M059J (cell line): ENCODE data around the gene SIX3. TPM values are rescaled to one million over a fixed set of nuclear protein-coding genes. Genes with fewer than 3 reads are reported as not detected.

ENCODE experiments used
- DNase-seq: peaks from one replicate; pipeline ENCODE4 v3.0.0-alpha.2; 2012; ENCODE audit warnings: low read depth
- total RNA-seq: library from RNA; depleted of rRNA; stranded (reverse); fragments of >200 nt; shearing (Covaris generic); gene quantifications from 2 replicates; pipeline ENCODE4 v1.2.3, GENCODE V29; 2014

SIX3 gene
- total RNA-seq, 1 experiment from 2014 or later, result not detected

DNA sequence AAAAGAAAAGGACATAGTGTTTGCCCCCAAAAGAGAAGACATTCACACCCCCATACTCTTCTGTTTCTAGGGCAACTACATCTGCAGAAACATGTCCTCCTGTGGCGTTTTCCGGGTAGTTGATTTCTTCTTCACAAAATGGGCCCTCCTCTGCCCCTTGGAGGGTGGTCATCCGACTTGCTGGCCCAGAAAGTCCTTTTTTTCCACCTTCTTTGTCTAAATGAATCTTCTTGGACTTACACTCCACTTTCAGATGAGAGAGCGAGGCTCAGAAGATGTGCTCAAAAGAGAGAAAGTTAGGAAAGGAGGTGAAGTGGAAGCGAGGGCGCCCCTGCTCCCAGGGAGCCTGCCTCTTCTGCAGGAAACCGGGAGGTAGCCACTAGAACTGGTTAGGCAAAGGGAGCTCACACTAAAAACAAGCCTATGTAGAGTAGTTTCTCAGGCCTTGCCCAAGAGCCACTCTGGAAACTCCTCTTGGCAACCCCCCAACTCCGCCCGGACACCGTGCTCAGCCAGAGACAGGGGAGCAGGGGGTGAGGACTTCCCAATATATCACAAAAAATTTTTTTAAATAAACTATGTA lies 10.2 kb upstream of the SIX3 start:
- no peak for DNase-seq

GRCh38 chr2:44932079-44932478 lies 9.4 kb upstream of the SIX3 start:
- DNase-seq, result no peak

DNA sequence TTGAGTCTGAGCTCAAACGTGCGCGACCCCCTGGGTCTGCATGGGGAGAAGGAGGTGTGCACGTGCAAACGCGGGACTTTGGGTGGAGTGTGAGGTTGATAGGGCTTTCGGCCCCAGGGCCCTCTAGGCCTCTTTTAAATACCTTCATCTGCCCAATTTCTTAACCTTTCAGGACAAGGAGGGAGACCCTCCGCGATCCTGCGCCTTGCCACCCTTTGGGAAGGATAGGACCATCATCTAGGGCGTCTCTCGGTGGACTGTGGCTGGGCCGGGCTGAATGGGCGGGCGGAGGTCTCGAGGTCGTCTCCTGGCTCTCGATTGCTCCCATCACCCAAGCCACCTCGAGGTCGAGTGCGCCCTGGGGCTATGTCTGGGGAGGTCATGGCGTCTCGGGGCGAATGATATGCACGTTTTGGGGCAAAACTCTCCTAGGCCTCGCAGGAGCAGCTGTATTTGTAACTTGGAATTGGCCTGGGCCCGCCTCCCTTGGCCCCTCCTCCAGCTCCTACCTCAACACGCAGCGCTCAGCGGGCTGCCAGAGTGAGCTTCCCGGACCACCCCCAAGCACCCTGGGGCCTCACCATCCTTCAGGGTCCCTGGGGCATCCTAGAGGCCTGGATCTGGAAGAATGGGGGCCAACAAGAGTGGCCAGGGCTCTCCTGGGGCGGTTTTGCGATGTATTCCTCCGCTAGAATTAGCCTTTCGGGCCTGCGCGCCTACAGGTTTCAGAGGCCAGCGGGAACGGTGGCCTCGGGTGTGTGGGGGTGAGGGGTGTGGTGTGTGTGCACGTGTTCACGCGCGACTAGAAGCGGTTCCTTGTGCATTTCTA lies 8.7 kb upstream of the SIX3 start:
- no peak for DNase-seq

DNA sequence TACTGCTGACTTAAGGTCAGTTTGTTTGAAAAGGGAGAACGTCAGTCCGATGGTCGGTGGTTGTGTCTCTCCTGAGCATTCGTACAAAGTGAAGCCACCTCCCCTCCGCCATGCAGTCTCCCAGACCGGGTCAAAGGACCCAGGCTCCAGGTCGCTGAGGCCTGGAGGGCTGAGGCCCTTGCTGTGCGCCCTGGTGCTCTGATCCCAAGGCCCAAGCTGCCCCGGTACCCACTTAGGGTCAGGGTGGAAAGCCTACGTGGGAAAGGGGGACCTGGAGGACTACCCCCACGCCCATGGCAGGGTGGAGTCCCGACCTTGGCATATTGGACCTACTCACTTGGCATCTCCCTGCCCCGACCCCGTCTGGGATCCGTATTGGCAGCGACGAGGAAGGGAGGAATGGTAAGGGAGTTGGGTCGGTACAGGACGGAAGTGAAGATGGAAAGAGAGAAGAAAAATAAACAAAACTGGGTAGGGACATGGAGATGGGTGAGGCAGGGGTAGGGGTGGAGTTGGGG lies 8.0 kb upstream of the SIX3 start:
- DNase-seq, result no peak

- DNase-seq, result no peak
Measured at GRCh38 chr2:44934038-44934982, 7.2 kb upstream of the SIX3 start.

DNA sequence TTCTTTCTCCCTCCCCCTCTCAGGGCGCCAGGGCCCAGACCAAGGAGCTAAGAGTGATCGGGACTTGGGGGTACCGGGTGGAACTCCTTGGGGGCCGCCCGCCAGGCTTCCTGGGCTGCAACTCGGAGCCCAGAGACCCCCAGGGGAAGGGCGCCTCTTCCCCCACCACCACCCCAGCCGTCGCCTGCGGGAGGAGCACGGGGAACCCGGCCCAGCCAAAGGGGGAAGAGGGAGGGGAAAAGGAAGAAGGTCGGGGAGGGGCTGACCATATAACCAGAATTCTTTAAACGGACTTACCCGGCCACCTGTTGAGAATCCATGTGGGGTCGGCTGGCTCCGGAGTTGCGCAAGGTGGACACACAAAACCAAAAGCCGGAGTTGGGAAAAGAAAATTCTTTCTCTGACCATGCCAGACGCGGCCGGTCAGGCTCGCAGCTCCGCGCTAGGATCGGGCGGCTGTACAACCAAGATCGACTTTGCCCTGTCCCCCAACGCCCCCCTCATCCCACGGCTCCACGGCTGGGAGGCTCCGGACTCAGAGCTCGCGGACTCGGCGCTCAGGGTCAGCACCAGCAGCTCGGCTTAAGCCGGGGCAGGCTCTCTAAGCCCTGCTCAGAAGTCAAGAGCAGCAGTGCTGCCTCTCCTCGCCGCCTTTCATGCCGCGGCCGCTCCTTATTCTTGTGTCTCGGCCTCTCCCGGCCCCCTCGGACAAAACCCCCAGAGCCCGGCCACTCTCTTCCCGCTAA lies 6.3 kb upstream of the SIX3 start:
- no peak for DNase-seq

GRCh38 chr2:44935729-44936098 lies 5.8 kb upstream of the SIX3 start:
- DNase-seq, result no peak

DNA sequence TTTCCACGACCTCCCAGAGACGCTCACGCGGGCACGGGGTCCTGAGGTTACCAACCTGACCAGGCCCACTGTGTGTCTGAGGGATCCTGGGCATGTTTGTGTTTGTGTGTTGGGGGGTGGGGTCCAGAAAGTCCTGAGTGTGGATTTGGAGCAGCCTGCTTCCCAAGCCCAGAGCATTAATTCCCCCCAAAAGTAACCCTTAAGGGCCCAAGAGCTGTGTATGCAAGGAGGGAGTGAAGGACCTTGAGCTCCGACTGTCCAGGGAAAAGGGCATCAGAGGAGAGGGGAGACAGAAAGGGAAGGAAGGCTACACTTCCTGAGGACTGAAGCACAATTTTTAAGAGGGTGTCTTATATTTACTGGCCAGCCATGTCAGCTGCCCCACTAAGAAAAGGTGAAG lies 5.2 kb upstream of the SIX3 start:
- no peak for DNase-seq

DNA sequence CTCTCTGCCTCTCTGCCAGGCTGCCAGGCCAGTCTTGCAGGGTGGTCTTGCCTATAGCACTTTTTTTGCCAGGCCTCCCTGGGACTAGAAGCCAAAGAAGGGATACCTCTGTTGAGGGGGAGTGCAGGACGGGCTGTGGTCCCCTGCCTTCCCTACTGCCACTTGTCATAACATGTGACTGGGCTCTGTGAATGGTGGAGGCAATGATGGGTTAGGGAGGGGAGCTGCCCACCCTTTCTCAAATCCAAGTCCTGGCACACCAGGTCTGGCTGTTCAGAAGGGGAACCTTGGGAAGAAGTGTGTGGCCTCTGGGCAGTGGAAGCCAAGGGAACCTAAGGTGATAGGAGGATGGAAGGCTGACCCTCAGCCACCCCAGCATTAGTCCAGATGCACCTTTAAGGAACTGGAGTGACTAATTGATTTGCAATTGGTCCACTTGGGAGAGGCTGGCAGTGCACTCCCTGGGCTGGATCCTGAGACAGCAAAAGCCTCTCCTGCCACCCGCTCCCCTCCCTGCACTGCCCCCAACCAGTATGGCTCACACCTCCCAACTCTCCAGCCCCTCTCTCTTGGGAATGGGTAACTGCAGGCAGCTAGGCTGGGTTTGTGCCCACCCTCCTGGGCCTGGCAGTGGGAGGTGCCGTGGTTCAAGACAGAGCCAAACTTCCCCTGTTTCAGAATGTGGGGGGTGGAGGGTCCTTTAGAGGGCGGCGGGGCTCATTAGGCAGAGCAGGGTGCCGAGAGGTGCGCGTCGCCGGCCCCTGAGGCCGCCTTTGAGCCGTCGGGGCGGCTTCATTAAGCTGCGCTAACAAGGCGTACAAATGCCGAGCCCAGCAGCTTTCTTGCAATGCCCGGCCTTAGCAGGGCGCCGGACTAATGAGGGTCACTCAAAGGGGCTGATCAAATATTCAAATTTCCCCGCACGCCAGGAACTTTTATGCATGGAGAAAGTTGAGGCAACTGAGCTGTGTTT lies 4.5 kb upstream of the SIX3 start:
- no peak for DNase-seq

DNA sequence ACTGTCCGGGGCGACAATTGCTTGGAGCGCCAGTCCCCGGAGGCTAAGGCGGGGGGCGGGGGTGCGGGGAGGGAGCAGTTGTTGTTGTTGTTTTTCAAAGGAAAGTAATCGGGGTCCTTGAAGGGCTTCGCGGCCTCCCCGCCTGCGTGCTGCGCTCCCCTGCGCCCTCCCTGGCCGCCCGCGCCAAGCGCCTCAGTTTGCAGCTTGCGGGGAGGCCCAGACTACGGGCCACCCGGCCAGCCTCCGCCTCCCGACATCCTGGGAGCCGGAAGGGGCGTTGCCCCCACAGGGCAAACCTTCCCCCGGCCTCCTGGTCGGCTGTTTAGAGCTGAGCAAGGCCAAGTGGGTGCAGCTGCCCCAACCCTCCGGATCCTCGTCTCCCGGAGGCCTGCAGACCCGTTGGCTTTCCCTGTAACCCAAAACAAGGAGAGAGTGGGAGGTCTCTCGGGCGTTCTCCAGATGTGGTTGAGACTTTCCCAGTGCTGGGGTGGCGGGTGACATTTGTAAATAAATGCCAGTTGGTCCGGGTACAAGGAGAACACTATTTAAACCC lies 3.7 kb upstream of the SIX3 start:
- no peak for DNase-seq

DNA sequence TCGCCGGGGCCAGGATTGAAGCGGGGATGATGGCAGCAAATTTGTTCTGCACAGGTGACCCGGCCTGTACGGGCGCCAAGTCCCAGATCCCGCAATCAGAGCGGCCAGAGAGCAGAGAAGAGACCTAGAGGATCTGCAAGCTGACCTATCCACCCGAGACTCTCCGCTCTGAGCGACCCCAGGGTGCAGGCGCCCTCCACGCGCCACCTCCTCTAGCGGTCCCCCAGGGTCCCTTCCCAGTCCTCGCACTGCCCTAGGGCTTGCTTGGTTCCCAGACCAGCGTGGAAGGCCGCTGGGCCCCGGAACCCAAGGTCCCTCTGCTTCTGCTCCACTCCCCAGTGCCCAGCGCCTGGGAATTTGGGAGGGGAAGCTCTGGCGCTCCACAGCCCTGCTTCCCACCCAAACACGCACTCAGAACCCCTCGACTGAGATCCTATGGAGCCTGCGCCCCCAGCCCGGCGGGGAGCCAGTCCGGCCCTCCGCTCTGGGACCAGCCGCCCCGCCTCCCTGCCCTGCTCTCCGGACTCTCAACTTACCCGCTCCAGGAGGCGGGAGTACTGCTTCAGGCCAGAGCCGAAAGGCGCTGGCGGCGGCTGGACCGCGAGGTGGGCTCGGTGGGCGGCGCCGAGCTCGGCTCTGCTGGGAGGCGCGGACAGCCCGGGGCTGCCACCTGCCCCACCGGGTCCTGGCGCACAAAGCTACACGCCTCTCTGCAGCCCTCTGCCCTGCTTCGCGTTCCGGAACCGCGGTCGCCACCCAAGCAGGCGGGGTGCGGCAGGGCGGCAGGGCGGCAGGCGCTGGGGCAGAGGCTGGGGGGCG lies 3.0 kb upstream of the SIX3 start:
- no peak for DNase-seq

DNA sequence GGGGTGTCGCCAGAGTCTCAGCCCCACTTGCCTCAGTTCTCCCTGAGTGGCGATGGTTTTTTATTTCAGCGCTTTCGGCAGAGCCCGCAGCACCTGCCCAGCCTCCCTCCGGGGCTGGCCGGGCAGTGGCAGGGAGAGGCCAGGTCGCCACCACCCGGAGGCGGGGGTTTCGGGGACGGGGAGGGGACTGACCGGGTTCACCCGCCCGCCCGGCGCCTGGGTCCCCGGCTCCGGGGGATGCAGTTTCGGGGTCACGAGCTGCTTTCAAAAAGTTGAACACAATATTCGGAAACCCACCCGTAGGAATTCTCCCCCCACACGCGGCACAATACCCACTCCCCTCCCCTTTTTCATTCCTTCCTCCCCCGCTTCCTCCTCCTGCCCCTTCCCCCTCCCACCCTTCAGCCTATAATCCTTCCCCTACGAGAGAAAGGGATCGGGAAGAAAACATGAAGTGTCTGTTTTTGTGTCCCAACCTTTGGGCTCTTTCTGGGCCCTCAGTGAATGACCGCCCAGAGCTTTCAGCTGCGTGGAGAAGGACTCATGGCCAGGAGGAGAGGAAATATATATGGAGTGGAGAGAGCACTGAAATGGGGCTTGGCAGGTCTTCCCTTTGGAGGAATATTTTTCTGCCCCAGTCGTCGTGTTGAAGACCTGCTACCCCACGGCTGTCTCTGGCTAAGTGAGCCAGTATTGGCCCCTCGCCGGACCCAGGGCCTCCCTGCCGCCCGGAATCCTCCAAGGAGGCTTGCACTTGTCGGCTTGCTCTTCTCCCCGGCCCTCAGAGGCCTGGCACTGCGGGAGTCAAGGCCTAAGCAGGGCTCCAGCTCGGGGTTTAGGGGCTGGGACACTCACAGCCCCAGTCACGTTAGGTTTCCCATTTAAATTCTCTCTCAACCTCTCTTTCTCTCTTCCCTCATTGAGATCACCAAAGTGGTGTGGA lies 2.1 kb upstream of the SIX3 start:
- no peak for DNase-seq

GRCh38 chr2:44940049-44940494 lies 1.4 kb upstream of the SIX3 start:
- DNase-seq, result no peak

GRCh38 chr2:44940732-44941464 lies 604 bp upstream of the SIX3 start:
- no peak for DNase-seq

DNA sequence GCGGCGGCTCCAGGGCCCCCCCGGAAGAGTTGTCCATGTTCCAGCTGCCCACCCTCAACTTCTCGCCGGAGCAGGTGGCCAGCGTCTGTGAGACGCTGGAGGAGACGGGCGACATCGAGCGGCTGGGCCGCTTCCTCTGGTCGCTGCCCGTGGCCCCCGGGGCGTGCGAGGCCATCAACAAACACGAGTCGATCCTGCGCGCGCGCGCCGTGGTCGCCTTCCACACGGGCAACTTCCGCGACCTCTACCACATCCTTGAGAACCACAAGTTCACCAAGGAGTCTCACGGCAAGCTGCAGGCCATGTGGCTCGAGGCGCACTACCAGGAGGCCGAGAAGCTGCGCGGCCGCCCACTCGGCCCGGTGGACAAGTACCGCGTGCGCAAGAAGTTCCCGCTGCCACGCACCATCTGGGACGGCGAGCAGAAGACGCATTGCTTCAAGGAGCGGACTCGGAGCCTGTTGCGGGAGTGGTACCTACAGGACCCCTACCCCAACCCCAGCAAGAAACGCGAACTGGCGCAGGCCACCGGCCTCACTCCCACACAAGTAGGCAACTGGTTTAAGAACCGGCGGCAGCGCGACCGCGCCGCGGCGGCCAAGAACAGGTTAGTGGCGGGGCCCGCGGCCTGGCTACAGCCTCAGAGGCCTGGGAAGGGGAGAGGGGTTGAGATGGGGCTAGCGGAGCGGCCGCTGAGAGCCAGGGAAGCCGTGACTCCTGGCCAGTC lies 965 bp downstream of the SIX3 start:
- no peak for DNase-seq

GRCh38 chr2:44943031-44943692 lies 1.7 kb downstream of the SIX3 start:
- DNase-seq, result no peak
